CD4-positive, alpha-beta T cell treated with Interleukin-15 for 1 hour (primary cell): Measurements from ENCODE around the gene ITGA6.

Experiments used
- DNase-seq: peaks from one replicate; pipeline ENCODE4 v3.0.0-alpha.2; 2020

ITGA6 gene

GRCh38 chr2:172467382-172467781 is 40.0 kb downstream of the ITGA6 start:
- DNase-seq = no peak

DNA sequence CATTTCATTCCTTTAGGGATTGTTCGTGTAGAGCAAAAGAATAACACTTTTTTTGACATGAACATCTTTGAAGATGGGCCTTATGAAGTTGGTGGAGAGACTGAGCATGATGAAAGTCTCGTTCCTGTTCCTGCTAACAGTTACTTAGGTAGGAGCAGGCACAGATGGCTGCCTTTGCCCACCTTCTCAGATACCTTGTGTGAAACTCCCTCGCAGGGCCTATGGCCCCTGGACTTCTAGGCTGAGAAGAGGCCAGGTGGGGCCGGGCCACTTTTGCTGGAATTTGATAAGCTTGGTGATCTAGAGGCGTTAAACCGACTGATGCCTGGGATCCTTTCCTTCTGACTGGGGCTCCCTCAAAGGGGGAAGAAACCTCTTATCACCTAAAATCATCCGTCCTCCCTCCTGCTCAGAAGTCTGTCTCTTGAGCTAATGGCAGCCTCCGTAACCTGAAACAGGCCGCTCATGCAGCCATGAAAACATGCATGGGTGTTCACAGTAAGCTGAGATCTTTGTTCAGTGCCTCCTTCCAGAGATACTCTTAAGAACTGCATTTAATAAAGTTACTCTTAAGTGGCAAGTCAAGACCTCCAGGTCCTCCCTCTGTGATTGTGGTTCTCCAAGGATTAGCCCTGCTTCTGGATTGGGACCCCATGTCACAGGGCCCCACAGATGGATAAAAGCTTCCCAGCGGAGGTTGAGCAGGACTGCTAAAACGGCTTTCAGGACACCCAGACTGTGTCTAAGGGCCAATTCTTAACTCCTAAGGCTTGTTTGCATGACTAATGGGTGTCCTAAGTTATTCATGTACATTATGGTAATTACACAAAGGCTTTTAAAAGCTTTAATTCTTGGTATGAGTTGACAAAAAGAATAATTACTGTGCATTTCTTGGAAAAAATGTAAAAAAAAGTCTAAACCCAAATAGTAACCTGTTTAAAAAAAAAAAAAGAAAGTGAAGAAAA is 43.9 kb downstream of the ITGA6 start:
- no peak for DNase-seq

DNA sequence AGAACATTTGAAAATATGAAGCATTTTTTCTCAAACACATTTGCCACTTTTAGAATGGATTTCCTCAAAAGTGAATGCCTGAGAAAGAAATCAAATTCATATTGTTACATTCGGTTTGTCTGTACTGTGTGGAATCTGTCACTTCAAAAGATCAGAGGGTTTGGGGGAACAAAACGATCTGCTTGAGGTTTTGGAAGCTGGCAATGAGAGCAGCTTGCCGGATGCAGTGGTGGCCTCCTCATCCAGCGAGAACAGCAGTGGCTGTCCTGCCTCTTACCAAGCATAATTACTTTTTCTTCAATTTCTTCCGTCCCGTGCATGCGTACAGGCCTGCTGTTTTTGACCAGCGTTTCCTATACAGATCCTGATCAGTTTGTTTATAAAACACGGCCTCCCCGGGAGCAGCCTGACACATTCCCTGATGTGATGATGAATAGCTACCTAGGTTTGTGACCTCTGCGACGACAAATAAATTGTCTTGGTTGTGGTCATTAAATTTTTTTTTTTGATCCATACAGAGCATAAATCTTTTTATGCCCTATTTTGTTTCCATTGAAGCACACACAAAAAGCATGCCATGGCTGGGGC is 45.2 kb downstream of the ITGA6 start:
- no peak for DNase-seq

GRCh38 chr2:172473167-172473566 is 45.8 kb downstream of the ITGA6 start:
- no peak for DNase-seq

- DNase-seq = no peak
Observed at GRCh38 chr2:172478353-172478752, 51.0 kb downstream of the ITGA6 start.

GRCh38 chr2:172480301-172481218 is 53.2 kb downstream of the ITGA6 start:
- DNase-seq = no peak

- DNase-seq = no peak
Observed at GRCh38 chr2:172481507-172482262, 54.3 kb downstream of the ITGA6 start.

- no peak for DNase-seq
Observed at GRCh38 chr2:172484253-172484652, 56.9 kb downstream of the ITGA6 start.

GRCh38 chr2:172484706-172485105 is 57.3 kb downstream of the ITGA6 start:
- no peak for DNase-seq

DNA sequence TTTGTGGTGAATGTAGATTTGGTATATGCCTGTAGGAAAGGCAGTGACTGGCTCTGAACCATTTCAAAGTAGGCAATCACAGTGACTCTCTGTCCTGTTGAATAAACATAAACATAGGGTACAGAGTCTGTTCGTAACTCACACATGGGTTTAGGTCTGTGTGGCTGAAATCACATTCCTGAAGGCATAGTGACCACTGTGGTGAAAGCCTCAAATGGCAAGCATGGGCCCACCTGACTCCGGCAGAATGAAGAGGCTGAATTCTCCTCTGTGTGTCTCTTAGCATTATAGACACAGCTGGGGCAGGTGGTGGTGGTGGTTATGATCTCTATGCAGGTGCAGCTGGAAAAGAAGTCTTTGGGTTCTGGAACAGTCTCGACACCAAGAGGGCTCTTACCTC is 61.2 kb downstream of the ITGA6 start:
- DNase-seq = no peak

DNA sequence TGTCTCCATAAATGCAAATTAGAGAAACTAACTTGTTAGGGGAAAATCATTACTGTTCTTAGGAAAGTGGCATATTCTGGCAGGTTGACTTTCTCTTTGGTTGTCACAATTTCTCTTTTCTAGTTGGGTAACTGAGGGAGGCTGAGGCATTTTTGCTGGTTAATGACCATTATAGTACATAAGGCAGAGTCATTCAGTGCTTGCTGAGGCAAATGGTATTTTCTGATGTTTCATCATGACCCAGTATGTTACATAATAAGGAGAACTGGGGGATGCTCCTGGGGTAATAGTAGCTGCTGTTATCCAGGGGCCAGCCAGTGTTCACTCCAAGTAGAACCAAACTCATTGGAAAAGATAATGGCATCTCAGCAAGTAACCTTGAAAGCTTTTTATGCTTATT is 62.3 kb downstream of the ITGA6 start:
- no peak for DNase-seq

GRCh38 chr2:172496160-172496608 is 68.8 kb downstream of the ITGA6 start:
- peak; percentile 51 for DNase-seq

DNA sequence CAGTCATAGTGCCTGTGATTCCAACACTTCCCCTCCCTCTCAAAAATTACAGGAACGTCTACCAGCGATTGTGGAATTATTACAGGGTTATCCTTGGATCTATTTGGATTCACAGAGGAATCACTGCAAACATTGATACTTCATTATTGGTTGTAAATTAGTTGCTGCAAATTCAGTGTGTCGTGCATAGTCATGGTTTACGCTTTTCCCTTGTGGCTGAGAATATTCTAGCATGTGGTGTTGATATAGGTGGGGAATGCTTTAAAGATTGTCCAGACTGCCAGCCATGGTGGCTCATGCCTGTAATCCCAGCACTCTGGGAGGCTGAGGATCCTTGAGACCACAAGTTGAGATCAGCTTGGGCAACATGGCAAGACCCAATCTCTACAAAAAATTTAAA is 79.8 kb downstream of the ITGA6 start:
- no peak for DNase-seq

GRCh38 chr2:172510088-172510487 is 82.7 kb downstream of the ITGA6 start:
- no peak for DNase-seq

GRCh38 chr2:172510548-172510947 is 83.2 kb downstream of the ITGA6 start:
- no peak for DNase-seq

DNA sequence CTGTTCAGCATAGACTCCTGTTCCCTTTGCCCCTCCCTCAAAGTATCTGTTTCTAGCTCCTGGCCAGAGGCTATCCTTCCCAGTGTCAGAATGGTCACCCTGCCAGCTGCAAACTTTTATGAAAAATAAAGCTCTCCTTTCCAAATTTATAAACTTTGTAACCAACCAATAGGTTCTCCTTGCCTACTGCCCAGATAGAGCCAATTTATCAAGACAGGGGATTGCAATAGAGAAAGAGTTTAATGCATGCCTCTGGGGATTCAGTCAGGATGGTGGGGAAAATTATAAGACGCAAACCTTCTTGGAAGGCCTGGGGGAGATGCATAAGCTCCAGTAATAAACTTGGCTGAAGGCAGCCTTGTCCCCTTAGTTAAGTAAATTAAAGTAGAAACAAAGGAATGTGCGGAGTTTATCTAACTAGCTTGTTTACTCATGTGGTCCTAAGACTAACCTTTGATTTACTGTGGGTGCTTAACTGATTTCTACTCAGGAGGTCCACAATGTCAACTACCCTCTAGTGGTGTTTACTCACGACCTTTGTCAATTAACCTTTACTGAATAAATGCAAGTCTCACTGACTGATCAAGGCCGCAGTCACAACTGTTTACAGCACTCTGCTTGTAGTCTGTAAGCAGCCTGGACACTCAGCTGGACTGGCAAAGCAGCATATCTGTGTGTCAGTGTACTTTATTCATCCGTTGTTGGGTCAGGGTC is 85.6 kb downstream of the ITGA6 start:
- no peak for DNase-seq

GRCh38 chr2:172513524-172513900 is 86.1 kb downstream of the ITGA6 start:
- DNase-seq = no peak

DNA sequence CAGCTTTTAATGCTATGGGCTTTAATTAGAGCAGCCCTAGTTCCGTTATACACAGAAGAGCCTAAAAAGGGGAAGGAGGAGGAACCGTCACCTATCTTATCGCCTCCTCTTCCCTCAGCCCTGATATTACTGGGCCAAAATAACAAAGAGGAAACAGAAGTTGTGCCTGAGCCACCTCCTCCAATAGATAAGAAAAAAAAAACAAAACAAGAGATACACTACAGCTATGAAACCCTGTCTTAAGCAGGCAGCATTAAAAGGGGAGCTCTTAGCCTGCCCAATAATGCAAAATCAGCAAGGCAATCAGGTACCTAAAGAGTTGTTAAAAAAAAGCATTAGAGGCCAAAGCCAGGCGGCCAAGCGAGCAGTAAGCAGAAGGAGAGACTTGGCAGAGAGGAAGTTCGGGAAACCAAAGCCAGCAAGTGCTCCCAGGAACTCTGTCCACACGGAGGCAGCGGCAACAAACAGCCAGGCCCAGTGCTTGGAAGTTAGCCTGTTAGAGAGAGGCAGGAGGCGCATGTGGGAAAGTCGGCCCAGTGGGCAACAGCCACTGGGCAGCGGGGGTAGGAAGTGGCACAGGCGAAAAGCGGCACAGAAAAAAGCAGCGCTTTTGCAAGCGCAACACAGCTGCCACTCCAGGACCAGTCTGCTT is 86.7 kb downstream of the ITGA6 start:
- DNase-seq = no peak

DNA sequence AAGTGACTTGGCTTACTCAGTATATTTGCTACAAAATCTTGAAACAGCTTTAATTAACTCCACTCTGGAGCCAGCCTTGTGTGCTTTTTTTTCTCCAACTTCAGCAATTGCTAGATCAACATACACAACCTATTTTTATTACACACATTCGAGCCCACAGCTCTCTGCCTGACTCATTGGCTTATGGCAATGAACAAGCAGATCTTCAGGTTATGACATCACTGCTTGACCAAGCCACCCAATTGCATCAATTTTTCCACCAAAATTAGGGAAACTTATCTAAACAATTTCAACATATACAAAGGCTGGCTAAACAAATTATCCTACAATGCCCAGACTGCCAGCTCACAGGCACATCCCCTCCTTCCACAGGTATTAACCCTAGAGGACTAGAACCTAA is 88.9 kb downstream of the ITGA6 start:
- DNase-seq = no peak

- DNase-seq = no peak
Observed at GRCh38 chr2:172518995-172519394, 91.6 kb downstream of the ITGA6 start.

DNA sequence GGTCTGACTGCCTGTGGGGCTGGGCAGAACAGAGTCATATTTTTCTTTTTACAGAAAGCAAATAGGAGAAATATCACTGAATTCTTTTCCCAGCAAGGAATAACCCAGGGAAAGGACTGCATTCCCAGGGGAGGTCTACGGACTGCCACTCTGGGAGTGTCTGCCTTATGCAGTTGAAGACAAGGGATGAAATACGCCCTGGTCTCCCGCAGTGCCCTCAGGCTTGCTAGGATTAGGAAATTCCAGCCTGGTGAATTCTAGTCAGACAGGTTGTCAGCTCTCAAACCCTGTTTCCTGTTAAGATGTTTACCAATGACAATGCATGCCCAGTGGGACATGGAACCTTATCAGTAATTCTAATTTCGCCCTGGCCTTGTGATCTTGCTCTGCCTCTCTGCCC is 98.2 kb downstream of the ITGA6 start:
- DNase-seq = no peak
